Measurements from ENCODE around the gene ECHS1. TPM values are rescaled to one million over a fixed set of nuclear protein-coding genes. Genes with fewer than 3 reads are reported as not detected.

The ECHS1 gene
- total and polyA plus RNA-seq, 2 donors (not counting 1 experiment from before 2014, with no cell fraction given), result 19.3 to 29.5 TPM

DNA sequence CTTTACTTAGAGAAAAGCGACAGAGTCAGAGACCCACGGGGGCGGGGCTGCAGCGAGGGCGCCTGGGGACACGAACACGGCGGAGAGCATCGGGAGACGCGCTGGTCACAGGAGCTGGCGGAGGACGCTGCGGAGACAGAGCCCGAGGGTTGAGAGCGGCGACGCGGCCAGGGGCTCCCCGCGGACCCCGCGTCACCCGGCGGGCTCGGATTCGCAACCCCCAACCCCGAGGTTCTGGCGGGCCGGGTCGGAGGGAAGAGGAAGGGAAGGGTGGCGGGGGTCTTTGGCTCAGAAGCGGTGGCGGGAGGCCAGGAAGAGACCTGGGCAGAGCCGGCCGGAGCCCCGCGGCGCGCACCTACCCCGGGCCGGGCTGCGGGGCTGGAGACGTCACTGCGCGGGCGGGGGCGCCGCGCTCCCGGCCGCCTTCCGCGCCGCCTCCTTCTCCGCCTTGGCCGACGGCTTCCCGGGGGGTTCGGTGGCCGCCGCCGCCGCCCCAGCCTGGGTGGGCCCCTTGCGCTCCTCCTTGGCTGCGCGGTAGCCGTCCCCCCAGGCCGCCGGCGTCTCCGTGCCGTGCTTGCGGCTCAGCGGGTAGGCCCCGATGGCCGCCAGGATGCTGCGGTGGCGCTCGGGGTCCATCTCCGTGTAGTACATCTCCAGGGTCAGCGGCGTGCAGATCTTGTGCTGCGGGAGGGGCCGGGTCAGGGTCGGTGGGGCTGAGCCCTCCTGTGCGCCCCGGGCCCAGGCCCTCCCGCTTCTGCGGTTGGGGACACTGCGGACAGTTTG, 47.5 kb downstream of the ECHS1 start:
- Histone ChIP-seq H3K9ac (ENCODE audit: low read length) (peak overlapping the region; percentile 57), H3K27me3 (replicated peaks in 1 of 4; ENCODE audit: control extremely low read depth in 1 of 4, control insufficient read depth in 3 of 4, insufficient read depth in 4 of 4, low read length in 3 of 4) (peaks cover 0 to 55% (median 38%) of the 10 kb centered on the region in 4 experiments), H4K20me1 (ENCODE audit: control insufficient read depth, insufficient read depth, low read length, poor library complexity, severe bottlenecking) (no peaks in the 10 kb centered on the region), H3K4me3 (ENCODE audit: control extremely low read depth in 1 of 5, extremely low read depth in 1 of 5, insufficient read depth in 1 of 5, low read depth in 2 of 5, low read length in 4 of 5) (peak overlapping the region in 3 of 5 experiments; percentile 37 to 51 (median 45)), H3K79me2 (ENCODE audit: control insufficient read depth, insufficient read depth, low read length) (no peaks in the 10 kb centered on the region), H2AFZ (ENCODE audit: insufficient read depth, low read depth, low read length, poor library complexity, severe bottlenecking) (peak overlapping the region; percentile 71), H3K4me2 (replicated peaks; ENCODE audit: low read depth, low read length, poor library complexity, severe bottlenecking) (peak overlapping the region; percentile 85), H3K27ac (ENCODE audit: low read length in 2 of 2) (no peak overlapping the region), H3K9me3 (ENCODE audit: control extremely low read depth in 1 of 3, control insufficient read depth in 2 of 3, insufficient read depth in 1 of 3, low read length in 2 of 3) (peaks cover 0 to 24% (median 0%) of the 10 kb centered on the region in 3 donors), H3K36me3 (replicated peaks in 1 of 2; ENCODE audit: control extremely low read depth in 1 of 2, control insufficient read depth in 1 of 2, extremely low read depth in 1 of 2, insufficient read depth in 2 of 2, low read length in 1 of 2) (no peaks in the 10 kb centered on the region), H3K4me1 (ENCODE audit: control insufficient read depth in 2 of 2, insufficient read depth in 2 of 2, low read length in 2 of 2) (peaks cover 26 to 42% of the 10 kb centered on the region in 2 donors)
- Mint-ChIP-seq H3K27me3 (peaks cover 44% of the 10 kb centered on the region), H3K9me3 (ENCODE audit: insufficient read depth) (no peaks in the 10 kb centered on the region), H3K27ac (no peak overlapping the region), H3K4me3 (peak overlapping the region; percentile 88), H3K4me1 (peaks cover 14% of the 10 kb centered on the region)
- ATAC-seq (ENCODE audit: low read depth), result no peak
- TF ChIP-seq, protein P1, sequence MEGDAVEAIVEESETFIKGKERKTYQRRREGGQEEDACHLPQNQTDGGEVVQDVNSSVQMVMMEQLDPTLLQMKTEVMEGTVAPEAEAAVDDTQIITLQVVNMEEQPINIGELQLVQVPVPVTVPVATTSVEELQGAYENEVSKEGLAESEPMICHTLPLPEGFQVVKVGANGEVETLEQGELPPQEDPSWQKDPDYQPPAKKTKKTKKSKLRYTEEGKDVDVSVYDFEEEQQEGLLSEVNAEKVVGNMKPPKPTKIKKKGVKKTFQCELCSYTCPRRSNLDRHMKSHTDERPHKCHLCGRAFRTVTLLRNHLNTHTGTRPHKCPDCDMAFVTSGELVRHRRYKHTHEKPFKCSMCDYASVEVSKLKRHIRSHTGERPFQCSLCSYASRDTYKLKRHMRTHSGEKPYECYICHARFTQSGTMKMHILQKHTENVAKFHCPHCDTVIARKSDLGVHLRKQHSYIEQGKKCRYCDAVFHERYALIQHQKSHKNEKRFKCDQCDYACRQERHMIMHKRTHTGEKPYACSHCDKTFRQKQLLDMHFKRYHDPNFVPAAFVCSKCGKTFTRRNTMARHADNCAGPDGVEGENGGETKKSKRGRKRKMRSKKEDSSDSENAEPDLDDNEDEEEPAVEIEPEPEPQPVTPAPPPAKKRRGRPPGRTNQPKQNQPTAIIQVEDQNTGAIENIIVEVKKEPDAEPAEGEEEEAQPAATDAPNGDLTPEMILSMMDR (IDR thresholded peaks at IDR 0.05), result no peak
- TF ChIP-seq EZH2 (IDR thresholded peaks at IDR 0.05; ENCODE audit: borderline replicate concordance, insufficient read depth, low read depth, low read length, poor library complexity, severe bottlenecking), result peak; percentile 73
- ChIA-PET CTCF (interaction anchor here (0.7 kb wide), 1 partner anchor 170 kb away, joined by 3 read pairs; no protein-coding TSS in a partner anchor), POLR2A (no interaction called here)
- intact Hi-C loops (cut with micrococcal nuclease), result no loop called here
- WGBS (ENCODE audit: insufficient coverage), result 3% methylated on average over 91 of the region's 91 CpGs
- DNase-seq, result peak; percentile 48

DNA sequence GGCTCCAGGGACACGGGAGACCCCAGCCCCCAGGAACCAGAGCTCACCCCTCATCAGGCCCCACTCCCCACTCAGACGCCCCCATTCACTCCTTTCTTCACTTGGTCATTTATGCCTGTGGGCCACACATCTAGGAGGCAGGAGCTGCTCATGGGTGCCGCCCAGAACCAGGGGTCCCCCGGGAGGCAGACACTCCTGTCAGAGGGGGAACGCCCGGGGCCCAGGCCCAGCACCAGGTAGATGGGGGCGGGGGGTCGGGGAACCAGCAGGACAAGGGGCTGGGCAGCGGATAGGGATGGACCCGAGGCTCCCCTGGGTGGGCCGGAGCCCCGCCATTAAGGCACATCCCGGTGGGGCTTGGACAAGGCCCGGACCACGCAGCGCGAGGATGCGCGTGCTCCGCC, 48.3 kb downstream of the ECHS1 start:
- peak; percentile 16 for ATAC-seq (ENCODE audit: low read depth)
- peaks cover 12% of the 10 kb centered on the region for H3K4me1 Mint-ChIP-seq
- Histone ChIP-seq H3K9me3 (ENCODE audit: control extremely low read depth in 1 of 3, control insufficient read depth in 2 of 3, insufficient read depth in 1 of 3, low read length in 2 of 3) (peaks cover 0 to 24% (median 0%) of the 10 kb centered on the region in 3 donors), H4K20me1 (ENCODE audit: control insufficient read depth, insufficient read depth, low read length, poor library complexity, severe bottlenecking) (no peaks in the 10 kb centered on the region), H3K4me1 (ENCODE audit: control insufficient read depth in 2 of 2, insufficient read depth in 2 of 2, low read length in 2 of 2) (peaks cover 23 to 40% of the 10 kb centered on the region in 2 donors), H3K27ac (ENCODE audit: low read length in 2 of 2) (no peak overlapping the region), H3K27me3 (replicated peaks in 1 of 4; ENCODE audit: control extremely low read depth in 1 of 4, control insufficient read depth in 3 of 4, insufficient read depth in 4 of 4, low read length in 3 of 4) (peaks cover 0 to 52% (median 38%) of the 10 kb centered on the region in 4 experiments), H3K4me2 (replicated peaks; ENCODE audit: low read depth, low read length, poor library complexity, severe bottlenecking) (peak overlapping the region; percentile 85), H3K4me3 (ENCODE audit: control extremely low read depth in 1 of 5, extremely low read depth in 1 of 5, insufficient read depth in 1 of 5, low read depth in 2 of 5, low read length in 4 of 5) (peak overlapping the region in 3 of 5 experiments; percentile 37 to 51 (median 45)), H3K36me3 (replicated peaks in 1 of 2; ENCODE audit: control extremely low read depth in 1 of 2, control insufficient read depth in 1 of 2, extremely low read depth in 1 of 2, insufficient read depth in 2 of 2, low read length in 1 of 2) (no peaks in the 10 kb centered on the region), H3K9ac (ENCODE audit: low read length) (peak overlapping the region; percentile 57), H2AFZ (ENCODE audit: insufficient read depth, low read depth, low read length, poor library complexity, severe bottlenecking) (peak overlapping the region; percentile 71), H3K79me2 (ENCODE audit: control insufficient read depth, insufficient read depth, low read length) (no peaks in the 10 kb centered on the region)
- TF ChIP-seq EZH2 (IDR thresholded peaks at IDR 0.05; ENCODE audit: borderline replicate concordance, insufficient read depth, low read depth, low read length, poor library complexity, severe bottlenecking), result no peak
- TF ChIP-seq, protein P1 (IDR thresholded peaks at IDR 0.05), result no peak
- peak overlapping the region; percentile 88 for H3K4me3 Mint-ChIP-seq
- peaks cover 3% of the 10 kb centered on the region for H3K9me3 Mint-ChIP-seq (ENCODE audit: insufficient read depth)
- POLR2A ChIA-PET, result interaction anchor here (0.7 to 0.9 kb wide), 2 partner anchors 10 to 50 kb away, joined by 3 read pairs; no protein-coding TSS in a partner anchor
- no peak overlapping the region for H3K27ac Mint-ChIP-seq
- intact Hi-C loops (cut with micrococcal nuclease), result no loop called here
- 24% methylated on average over 19 of the region's 20 CpGs for WGBS (ENCODE audit: insufficient coverage)
- no peak for DNase-seq
- H3K27me3 Mint-ChIP-seq, result peaks cover 50% of the 10 kb centered on the region
- CTCF ChIA-PET, result interaction anchor here (0.7 to 1.6 kb wide), 3 partner anchors 9 to 171 kb away, joined by 3 to 6 read pairs (median 3); partner anchors contain the start of gene MTG1

All from B cell (primary cell).